Adipose tissue (tissue), 3 donors: Measurements from ENCODE around the gene ASRGL1. TPM values are rescaled to one million over a fixed set of nuclear protein-coding genes. Genes with fewer than 3 reads are reported as not detected.
A peak's percentile ranks its signal among the peaks of the same experiment; 100 is the strongest.

Experiments used
- H3K27ac ChIP-seq: one replicate; pipeline ENCODE4 v1.5.1; 2013; ENCODE audit warnings: low read depth, low read length
- WGBS, 3 donors: extraction: QIAGEN DNeasy Blood & Tissue Kit; methylation state at CpG; one replicate each; pipeline ENCODE4 v1.1.7; 2013; 5-methylcytosine and 5-hydroxymethylcytosine counted together
- polyA plus RNA-seq, 3 donors: library from polyadenylated mRNA; stranded (reverse); fragments of 200-250 nt; gene quantifications; one replicate each; pipeline ENCODE4 v1.2.3, GENCODE V29; 2013
- donor health status: healthy with polysubstance abuse.
- donor health status: Bipolar disorder and iron deficiency.
- donor health status: healthy.

ASRGL1 gene
- polyA plus RNA-seq, 3 donors: 6.9 to 14.4 (median 9.0) TPM

DNA sequence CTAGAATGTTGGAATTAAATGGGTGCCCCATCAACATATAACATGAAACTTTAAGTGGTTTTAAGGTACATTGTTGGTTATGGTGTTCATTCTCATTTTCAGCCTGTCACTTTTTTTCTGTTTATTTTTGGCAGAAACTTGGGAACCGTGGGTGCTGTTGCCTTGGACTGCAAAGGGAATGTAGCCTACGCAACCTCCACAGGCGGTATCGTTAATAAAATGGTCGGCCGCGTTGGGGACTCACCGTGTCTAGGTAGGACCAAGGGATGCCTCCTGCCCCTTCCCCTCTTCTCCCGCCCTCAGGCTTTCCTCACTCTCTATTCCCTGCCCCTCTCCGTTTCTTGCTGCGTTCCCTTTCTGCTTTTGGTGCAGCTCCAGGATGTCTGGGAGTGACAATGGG is 51.8 kb downstream of the ASRGL1 start:
- no peak overlapping the region for H3K27ac ChIP-seq
- WGBS, 3 donors: 83 to 85% (median 85%) methylated on average over 11 of the region's 11 CpGs

DNA sequence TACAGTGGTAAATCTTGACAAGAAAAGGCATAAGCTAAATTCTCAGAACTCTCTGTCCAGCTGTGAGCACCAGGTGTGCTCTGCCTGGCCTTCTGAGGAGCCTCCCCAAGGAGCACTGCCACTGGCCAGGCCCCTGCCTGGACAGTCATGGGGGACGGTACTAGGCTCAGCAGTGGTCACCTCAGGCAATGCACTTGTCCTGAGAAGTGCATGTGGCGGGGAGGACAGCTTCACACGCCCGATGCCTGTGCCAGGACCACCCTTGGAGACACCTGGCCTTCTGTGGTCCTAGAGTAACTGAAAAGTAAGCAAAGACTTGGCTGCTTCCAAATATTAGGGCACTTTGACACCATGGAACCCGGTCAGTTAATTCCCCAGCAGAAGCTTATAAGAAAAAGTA is 53.0 kb downstream of the ASRGL1 start:
- 76 to 77% (median 76%) methylated on average over 5 of the region's 5 CpGs for WGBS, 3 donors
- H3K27ac ChIP-seq: no peak overlapping the region

DNA sequence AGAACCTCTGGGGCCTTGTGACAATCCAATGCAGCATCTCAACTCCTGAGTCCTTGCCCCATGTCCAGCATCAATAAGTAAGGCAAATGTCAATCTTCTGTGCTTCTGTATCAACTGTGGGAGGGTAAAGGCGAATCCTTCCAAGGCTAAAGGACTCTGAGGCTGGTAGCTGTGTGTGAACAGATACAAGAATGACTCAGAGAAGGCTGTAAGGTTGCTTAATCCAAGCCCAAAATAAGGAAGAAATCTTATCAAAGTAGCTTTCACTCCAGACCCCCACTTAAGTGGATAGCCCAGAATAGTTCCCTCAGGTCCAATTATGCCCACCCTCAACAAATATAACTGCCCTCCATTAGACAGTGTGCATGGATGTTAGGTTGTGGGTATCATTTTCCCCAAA is 53.5 kb downstream of the ASRGL1 start:
- H3K27ac ChIP-seq: no peak overlapping the region
- WGBS, 3 donors: 55 to 97% (median 77%) methylated on average over 1 of the region's 1 CpG

DNA sequence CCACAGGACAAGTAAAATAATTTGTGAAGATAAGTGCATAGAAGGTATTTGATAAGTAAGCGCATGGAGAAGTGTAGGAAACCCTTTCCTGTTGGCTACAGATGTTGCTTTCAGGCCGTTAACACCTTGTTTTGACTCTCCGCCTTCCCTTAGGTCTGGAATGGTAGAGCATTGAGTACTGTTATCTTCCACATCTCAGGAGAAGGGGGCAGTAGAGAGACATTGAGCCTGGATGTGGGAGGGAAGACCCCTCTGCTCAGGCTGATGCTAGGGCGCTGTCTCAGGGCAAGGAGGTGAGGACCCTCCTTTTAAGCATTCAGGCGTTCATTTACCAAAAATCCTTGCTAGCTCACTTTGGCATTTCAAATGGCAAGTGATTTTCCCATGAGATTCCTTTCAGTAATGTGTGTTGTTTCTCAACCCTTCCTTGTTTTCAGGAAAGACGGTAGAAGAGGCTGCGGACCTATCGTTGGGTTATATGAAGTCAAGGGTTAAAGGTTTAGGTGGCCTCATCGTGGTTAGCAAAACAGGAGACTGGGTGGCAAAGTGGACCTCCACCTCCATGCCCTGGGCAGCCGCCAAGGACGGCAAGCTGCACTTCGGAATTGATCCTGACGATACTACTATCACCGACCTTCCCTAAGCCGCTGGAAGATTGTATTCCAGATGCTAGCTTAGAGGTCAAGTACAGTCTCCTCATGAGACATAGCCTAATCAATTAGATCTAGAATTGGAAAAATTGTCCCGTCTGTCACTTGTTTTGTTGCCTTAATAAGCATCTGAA is 54.6 kb downstream of the ASRGL1 start:
- 82 to 85% (median 85%) methylated on average over 16 of the region's 16 CpGs for WGBS, 3 donors
- no peak overlapping the region for H3K27ac ChIP-seq

DNA sequence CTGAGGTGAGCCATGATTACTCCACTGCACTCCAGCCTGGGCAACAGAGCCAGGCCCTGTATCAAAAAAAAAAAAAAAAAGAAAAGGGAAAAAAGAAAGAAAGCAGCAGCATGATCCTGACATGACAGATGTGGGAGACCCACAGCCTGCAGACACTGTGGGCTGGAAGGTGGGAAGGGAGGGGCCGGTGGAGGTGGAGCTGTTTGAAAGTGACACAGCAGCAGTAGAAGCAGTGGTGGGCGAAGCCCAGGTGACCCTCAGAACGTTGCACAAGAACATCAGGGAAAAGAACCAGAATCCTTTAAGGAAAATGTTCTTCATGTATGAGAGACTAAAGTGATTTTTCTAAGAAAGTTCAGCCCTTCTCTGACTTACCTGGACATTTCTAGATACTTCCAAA is 55.3 kb downstream of the ASRGL1 start:
- WGBS, 3 donors: 74 to 87% (median 75%) methylated on average over 3 of the region's 3 CpGs
- no peak overlapping the region for H3K27ac ChIP-seq

DNA sequence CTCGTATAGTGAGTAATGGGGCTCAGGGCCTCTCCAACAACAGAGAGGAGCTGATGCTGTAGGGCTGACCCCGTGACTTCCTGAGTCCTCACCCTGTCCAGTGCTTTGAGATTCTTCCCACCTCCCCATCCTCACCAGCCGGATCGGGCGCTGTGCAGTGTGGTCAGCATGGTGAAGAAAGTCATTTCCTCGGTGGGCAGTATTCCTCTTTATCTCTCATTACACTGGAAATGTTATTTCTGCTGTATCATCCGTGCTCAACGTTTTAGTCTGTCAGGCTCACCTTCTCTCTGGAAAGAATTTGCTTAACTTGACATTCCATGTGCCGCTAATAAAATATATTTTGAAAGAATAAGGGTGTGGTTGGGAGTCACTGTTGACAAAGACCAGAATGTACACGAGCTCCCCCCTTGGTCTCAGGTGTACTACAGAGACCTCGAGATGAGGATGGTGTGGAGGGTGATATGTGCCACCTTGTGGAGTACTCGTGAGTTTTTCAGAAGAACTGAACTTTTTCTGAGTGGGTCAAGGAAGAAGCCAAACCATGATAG is 55.9 kb downstream of the ASRGL1 start:
- no peak overlapping the region for H3K27ac ChIP-seq
- 35 to 47% (median 39%) methylated on average over 12 of the region's 12 CpGs for WGBS, 3 donors

DNA sequence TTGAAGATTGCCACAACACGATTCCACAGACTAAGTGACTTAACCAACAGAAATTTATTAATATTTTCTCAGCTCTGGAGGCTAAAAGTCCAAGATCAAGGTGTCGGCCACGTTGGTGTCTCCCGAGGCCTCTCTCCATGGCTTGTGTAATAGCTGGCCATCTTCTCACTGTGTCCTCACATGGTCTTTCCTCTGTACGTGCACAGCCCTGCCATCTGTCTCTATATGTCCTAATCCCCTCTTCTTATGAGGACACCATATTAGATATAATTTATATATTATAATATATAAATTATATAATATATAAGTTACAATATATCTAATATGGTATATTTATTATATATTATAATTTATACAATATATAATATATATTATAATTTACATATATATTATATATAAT is 56.5 kb downstream of the ASRGL1 start:
- WGBS, 3 donors: 39 to 54% (median 40%) methylated on average over 5 of the region's 5 CpGs
- H3K27ac ChIP-seq: no peak overlapping the region

DNA sequence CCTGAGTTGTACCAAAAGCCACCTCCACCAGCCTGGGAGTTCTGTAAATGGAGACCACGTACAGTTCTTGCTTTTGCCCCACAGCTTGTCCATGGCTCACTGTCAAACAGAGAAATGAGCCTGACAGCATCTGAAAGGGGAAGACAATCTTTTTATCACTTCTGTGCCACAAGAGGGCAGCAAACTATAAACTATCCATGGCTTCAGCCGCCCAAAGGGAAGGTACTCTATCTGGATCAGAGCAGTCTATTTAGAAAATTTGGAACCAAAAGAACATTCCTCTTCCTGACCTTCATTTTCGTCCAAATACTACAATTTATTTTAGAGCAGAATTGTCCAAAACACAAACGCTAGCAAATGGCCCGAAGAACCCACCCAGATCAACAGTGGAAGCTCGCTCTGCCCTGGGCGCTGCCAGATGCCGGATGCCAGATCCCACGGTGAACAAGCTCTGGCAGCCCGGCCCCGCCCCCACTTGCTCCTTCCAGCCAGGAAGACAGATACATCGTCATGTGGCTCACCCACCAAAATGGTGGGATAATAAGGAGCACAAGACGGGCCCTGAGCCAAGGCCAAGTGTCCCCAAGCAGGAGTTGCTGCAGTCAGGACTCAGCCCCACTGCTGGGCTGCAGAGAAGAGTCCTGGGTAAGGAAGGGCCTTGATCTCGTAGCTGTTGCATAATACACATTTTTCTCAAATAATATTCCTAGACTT is 57.7 kb downstream of the ASRGL1 start:
- WGBS, 3 donors: 11 to 18% (median 15%) methylated on average over 14 of the region's 14 CpGs
- H3K27ac ChIP-seq: no peak overlapping the region

DNA sequence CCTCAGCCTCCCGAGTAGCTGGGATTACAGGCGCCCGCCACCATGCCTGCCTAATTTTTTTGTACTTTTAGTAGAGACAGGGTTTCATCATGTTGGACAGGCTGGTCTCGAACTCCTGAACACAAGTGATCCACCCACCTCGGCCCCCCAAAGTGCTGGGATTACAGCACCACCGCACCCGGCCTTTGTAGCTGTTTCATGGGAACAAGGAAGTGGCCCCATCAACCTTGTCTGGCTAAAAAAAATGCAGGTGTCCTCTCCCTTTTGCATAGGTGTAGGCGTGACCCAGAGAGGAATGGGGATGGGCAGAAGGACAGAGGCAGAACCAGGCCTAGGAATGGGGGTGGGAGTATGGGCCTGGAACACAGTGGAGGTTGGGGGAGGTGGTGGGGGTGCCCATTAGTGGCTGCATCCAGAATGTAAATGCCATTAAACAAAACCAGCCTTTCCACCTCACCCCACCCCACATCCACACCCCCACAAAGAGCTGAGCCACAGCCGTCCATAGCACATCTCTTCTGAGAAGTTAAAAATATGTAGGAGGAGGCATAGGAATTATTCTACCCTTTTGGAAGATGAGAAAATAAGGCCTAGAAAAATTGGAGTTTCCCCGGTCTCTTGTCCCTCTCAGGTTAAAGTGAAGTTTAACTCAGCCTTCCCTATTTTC is 58.8 kb downstream of the ASRGL1 start:
- 77 to 84% (median 78%) methylated on average over 10 of the region's 10 CpGs for WGBS, 3 donors
- no peak overlapping the region for H3K27ac ChIP-seq

DNA sequence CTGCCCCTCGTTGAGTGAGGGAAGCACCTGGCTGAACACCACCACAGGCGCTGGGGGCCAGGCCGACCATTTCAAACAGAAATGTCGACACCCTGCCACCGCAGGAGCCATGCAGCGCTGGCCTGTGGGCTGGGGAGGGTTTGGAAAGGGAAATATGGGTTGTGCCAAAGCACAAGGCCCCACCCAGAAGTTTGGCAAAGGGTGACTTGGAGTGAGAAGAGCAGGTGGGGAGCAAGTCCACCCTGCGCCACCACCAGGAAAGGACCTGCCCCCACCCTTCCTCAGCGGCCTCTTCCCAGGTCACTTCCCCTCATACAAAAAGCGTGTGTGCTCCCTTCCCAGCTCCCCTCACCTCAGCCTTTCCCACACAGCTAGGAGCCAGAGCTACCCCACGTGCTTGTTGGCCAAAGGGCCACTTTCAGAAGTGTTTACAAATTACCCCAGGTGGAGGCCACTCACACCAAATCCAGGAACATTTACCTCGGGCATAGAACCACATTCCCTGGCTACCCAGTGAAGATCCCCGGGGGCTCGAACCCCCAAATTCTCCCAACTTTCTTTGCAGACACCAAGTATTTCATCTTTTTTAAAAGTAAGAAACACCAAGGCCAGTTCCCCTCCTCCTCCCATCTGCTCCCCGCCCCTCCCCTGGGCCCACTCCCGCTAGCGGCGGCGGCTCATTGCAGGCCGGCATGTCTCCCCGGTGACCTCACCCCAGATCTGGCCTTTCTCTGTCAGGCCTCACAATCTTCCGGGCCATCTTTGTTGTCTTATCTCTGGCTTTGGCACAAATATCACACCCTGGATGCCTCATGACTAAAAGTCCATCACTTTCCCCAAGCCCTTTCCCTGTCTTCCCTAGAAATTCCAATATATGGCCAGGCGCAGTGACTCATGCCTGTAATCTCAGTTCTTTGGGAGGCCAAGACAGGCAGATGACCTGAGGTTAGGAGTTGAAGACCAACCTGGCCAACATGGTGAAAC is 61.1 kb downstream of the ASRGL1 start:
- 21 to 69% (median 30%) methylated on average over 20 to 22 of the region's 22 CpGs for WGBS, 3 donors
- H3K27ac ChIP-seq: no peak overlapping the region

DNA sequence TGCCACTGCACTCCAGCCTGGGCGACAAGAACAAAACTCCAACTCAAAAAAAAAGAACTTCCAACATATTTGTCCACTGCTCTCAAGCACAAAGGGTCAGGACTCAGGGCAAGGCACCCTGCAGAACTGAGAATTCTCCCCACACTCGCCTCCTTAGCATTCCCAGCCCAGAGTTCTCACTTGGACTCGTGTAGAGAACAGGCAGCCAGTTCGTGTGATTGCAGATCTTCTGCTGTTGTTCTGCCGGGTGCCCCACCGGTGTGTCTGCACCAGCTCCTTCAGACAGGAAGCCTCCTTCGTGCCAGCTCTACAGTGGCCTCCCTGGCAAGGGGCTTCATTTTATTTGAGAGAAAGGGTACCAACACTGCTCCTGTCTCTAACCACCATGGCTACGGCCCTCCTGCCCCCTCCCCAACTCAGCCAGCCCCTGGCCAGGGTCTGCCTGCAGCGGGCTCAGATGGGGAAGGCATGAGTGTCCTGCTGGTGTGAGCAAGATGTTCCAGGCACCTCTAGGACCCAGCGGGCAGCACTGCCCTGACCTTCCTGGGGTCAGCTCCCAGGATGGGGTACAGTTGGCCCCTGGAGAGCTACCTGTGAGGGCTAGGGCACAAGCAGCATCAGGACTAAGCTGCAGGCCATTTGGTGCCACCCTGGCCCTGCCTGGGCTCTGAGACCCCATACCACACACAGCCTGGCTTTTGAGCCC is 62.1 kb downstream of the ASRGL1 start:
- peak overlapping the region; percentile 74 for H3K27ac ChIP-seq
- WGBS, 3 donors: 42 to 62% (median 45%) methylated on average over 10 of the region's 10 CpGs

DNA sequence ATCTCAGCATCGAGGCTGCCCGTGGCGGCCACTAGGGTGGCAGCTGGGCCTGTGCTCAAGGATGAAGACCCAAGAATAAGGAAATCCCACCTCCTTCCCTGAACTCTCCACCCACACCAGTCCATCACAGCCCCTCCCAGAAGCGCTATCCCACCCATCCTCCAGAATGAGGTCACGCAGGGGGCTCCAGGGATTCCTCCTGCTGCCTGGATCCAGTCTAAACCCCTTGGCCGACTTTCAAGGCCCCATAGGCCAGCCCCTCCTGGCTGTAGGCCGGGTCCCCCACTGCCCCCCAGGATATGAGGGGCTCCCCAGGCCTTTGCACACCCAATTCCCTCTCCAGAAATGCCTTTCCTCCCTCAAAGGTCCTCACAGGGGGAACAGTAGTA is 62.6 kb downstream of the ASRGL1 start:
- H3K27ac ChIP-seq: peak overlapping the region; percentile 74
- WGBS, 3 donors: 46 to 53% (median 50%) methylated on average over 7 of the region's 7 CpGs

DNA sequence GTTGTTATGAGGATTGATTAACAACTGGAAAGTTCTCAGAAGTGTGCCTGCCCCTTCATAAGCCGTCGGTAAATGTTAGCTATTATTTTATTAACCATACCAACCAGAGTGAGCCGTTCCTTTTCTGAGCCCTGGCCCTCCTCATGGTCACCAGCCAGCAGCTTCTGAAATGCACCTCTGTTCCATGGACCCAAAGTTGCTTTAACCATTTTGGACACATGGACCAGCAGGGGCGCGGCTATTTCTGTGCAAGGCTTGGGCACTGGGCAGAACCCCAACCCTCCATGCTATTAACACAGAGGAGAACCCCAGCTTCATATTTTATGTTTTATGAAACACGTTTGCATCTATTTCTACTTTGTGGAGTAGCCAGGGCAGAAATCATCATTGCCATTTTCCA is 63.0 kb downstream of the ASRGL1 start:
- no peak overlapping the region for H3K27ac ChIP-seq
- 57 to 63% (median 60%) methylated on average over 6 of the region's 6 CpGs for WGBS, 3 donors

DNA sequence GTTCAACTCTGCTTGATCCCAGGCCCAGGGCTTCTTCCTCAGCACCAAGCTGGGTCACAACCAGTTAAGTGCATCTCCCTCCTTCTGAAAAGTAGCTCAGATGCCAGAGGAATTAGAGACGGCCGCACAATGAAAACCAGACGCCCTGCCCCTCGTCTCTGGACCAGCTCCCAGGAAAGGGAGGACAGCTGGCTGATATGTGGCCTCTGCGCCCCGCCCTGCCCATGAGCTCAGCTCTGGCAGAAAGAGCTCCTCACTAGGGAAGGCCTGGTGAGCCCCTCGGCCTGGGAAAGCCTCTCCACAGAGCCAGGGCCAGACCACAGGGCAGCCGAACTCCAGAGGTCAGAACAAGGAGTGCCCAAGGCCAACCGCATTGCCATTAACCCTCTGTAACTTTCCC is 63.5 kb downstream of the ASRGL1 start:
- WGBS, 3 donors: 51 to 62% (median 52%) methylated on average over 9 of the region's 9 CpGs

DNA sequence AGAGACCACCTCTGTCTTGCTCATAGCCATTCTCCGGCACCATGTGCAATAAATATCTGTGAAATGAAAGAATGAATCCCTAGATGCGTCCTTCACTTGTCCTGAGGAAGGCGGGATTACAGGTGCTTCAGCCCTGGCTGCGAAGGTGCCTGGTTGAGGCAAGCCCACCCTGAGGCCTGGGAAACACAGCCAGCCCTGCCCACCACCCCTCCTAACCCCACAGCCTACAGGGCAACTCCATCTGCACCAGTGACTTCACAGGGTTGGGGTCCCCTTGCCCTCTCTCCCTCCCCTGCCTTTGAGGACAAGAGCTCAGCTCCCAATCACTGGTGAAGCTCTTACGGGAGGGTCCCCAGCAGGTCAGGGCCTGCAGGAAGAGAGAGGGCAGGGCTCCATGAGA is 64.1 kb downstream of the ASRGL1 start:
- H3K27ac ChIP-seq: no peak overlapping the region
- WGBS, 3 donors: 83 to 90% (median 85%) methylated on average over 5 of the region's 5 CpGs

More for the DNA sequence above, 63.5 kb downstream of the ASRGL1 start:
- H3K27ac ChIP-seq: no peak overlapping the region

DNA sequence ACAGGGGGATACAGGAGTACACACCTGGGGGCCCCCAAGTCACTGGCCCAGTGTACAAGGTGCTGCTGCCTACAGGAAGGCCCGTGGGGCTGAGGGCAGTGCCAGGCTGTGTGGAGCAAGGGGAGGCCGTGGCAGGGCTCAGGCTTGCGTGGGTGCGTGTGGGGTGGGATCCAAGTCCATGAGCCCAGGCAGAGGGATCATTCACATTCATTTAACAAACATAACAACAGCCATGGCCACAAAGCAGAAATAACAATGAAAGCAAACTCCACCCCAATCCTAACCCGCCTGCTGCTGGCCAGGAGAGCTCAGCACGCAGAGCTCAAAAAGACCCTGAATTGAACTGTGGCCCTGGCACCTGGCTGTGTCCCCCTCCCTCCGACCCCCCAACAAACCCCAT is 64.6 kb downstream of the ASRGL1 start:
- H3K27ac ChIP-seq: no peak overlapping the region
- 29 to 67% (median 51%) methylated on average over 7 of the region's 7 CpGs for WGBS, 3 donors

DNA sequence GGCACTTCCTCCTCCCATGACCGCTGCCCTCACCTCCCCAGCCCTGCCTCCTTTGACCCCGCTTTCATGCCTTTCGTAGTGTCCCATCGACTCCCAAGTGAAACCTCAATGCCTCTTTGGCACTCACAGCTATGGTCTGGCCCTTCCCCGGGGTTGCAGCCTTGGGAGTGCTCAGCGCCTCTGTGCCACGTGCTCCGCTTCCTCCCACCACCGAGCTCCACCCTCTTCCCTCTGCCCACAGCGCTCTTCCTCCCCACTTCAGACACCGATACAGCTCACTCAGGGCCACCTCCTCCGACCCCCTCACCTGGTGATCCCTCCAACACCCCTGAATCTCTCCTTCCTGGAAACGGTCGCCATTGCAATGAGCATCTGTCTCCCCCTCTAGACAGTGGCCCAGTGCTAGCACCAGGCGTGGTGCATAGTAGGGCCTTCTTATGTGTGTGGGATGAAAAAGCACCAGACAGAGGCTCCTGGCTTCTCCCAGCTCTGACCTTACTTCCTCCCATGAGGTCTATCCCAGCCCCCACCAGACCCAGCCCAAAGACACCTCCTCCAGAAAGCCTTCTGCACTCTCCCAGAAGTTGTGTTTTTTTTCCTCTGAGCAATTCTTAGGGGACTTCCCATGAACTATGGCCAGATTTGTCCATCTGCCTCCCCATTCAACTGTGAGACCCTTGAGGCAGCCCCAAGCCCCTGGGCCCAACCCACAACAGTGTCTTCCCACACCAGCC is 65.1 kb downstream of the ASRGL1 start:
- H3K27ac ChIP-seq: peak overlapping the region; percentile 56
- 20 to 59% (median 30%) methylated on average over 15 of the region's 15 CpGs for WGBS, 3 donors
